GM19395 (cell line): ENCODE measurements around the gene KRTAP5-5.
"Not testable (repeated sequence)": the region's sequence is repeated elsewhere in the genome, so short reads cannot be mapped to it uniquely, and the experiment has no call there.

Source experiments
- ATAC-seq: cut with Tn5 transposase; IDR thresholded peaks from one replicate; pipeline ENCODE4 v1.9.1; 2021; ENCODE audit warnings: mild to moderate bottlenecking, moderate library complexity; ENCODE audit not compliant: unreplicated experiment

Gene KRTAP5-5, protein sequence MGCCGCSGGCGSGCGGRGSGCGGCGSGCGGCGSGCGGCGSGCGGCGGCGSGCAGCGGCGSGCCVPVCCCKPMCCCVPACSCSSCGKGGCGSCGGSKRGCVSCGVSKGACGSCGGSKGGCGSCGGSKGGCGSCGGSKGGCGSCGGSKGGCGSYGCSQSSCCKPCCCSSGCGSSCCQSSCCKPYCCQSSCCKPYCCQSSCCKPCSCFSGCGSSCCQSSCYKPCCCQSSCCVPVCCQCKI

GRCh38 chr11:1629326-1630185 is at the start of gene KRTAP5-5:
TSS of gene KRTAP5-5 (plus strand) at chr11:1629775. CDS start at chr11:1629841, 66 bp downstream.
- ATAC-seq: no peak

GRCh38 chr11:1581976-1582375 is 47.6 kb upstream of the KRTAP5-5 start:
- no peak for ATAC-seq

- ATAC-seq: not testable (repeated sequence)
Observed at GRCh38 chr11:1582909-1583308, 46.7 kb upstream of the KRTAP5-5 start.

DNA sequence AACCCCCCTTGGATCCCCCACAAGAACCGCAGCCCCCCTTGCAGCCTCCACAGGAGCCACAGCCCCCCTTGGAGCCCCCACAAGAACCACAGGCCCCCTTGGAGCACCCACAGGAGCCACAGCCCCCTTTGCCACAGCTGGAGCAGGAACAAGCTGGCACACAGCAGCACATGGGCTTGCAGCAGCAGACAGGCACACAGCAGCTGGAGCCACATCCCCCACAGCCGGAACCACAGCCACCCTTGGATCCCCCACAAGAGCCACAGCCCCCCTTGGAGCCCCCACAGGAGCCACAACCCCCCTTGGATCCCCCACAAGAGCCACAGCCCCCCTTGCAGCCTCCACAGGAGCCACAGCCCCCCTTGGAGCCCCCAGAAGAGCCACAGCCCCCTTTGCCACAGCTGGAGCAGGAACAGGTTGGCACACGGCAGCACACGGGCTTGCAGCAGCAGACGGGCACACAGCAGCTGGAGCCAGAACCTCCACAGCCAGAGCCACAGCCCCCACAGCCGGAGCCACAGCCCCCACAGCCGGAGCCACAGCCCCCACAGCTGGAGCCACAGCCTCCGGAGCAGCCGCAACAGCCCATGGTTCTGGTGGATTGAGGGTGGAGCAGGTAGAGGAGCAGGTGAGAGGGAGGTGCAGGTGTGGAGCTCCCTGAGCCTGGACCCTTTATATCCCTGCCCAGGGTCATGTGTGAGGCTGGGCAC is 44.8 kb upstream of the KRTAP5-5 start, which contains the start of gene KRTAP5-1:
TSS of gene KRTAP5-1 (minus strand) at position 623 of the 710 bp plus-strand sequence. CDS start at position 589, 34 bp downstream.
- not testable (repeated sequence) for ATAC-seq

DNA sequence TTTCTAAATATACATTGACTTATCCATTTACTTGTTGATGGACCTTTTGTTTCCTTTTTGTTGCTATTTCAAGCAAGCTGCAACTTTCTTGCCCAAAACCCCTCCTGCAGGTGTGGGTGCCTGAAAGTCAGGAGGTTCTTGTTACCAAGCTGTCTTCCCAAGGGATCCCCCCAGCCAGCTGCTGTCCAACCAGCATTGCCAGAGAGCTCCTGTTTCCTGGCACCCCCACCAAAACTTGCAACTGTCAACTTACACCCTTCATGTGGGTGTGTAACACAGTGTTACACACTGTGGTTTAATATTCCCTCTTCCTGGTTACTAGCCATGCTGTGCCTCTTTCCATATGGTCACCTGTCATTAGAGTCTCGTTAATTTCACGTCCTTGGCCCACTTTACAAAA is 42.9 kb upstream of the KRTAP5-5 start:
- no peak for ATAC-seq

DNA sequence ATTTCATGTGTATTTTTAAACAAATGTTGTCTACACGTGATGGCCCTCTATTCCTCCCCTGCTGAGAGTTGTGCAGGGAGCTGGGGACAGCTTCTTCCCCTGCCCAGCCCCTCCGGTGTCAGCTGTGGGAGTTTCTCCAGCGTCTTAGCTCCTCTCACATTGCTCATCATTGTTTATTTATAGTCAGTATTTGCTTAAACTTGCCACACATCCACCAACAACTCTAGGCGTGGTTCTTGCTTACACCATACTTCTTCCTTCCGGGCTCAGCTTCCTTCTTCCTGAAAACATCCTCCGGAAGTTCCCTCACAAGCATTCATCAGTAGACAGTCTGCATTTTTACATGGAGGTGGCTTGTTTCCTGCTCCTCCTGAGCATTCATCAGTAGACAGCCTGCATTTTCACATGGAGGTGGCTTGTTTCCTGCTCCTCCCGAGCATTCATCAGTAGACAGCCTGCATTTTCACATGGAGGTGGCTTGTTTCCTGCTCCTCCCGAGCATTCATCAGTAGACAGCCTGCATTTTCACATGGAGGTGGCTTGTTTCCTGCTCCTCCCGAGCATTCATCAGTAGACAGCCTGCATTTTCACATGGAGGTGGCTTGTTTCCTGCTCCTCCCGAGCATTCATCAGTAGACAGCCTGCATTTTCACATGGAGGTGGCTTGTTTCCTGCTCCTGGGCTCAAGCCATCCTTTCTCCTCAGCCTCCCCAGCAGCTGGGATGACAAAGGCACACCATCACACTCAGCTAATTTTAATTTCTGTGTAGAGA is 40.2 kb upstream of the KRTAP5-5 start:
- ATAC-seq: not testable (repeated sequence)

GRCh38 chr11:1589996-1590395 is 39.6 kb upstream of the KRTAP5-5 start:
- no peak for ATAC-seq

- ATAC-seq: no peak
Observed at GRCh38 chr11:1592628-1593027, 36.9 kb upstream of the KRTAP5-5 start.

DNA sequence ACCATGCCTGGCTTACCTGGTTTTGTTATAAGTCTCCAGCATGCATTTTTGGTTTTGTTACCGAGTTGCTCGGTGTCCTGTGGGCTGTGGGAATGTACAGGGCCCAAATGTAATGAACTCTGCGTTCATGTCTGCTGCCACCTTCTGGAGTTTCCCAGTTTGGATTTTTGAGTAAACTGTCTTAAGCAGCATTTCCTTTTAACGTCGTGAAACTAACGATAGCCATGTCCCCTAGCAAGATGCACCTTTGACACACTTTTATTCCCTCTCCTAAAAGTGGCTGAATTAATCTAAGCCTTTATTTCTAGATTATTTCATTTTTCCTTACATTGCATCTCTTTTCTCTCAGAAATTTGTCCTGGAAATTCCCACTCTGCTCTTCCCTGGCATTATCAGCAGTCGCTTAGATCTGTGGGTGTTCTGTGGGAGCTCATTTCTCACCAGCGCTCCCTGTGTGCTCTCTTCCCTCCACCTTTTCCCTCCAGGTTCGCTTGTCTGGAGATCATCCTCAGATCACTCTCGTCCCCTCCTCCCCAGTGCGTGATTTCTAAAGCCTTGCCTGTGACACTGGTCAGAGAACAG is 33.5 kb upstream of the KRTAP5-5 start:
- not testable (repeated sequence) for ATAC-seq

DNA sequence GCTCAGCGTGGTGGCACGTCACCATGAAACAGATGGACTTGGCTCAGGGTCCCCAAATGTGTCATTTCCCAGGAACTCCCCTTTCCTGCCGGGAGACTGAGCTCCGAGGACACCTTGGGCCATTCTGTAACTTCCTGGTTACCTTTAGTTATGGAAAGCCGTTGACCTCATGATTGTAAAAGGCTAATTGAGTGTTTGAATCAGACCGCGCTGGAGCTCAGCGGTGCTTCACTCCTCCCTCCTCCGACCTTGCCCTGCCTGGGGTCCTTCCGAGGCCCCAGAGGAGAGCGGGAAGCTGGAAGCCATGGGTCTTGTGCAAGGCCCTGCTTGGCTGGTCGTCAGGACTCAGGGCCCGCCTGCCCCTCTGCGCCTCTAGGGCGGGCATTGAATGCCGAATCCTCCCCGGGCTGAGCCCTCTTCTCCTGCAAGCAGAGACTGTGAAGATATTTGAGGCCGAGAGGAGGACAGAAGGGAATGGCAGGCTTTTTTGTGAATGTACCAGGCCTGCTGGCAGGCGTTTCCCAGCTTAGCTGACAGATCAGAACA is 32.9 kb upstream of the KRTAP5-5 start:
- not testable (repeated sequence) for ATAC-seq

GRCh38 chr11:1597331-1597993 is 32.1 kb upstream of the KRTAP5-5 start:
- no peak for ATAC-seq

DNA sequence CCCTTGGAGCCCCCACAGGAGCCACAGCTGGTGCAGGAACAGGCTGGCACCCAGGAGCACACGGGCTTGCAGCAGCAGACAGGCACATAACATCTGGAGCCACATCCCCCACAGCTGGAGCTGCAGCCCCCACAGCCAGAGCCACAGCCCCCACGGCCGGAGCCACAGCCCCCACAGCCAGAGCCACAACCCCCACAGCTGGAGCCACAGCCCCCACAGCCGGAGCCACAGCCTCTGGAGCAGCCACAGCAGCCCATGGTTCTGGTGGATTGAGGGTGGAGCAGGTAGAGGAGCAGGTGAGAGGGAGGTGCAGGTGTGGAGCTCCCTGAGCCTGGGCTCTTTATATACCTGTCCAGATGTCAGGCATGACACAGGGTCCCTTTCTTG is 31.6 kb upstream of the KRTAP5-5 start, which contains the start of gene KRTAP5-2:
TSS of gene KRTAP5-2 (minus strand) at position 301 of the 387 bp plus-strand sequence. CDS start at position 257, 44 bp downstream.
- no peak for ATAC-seq

DNA sequence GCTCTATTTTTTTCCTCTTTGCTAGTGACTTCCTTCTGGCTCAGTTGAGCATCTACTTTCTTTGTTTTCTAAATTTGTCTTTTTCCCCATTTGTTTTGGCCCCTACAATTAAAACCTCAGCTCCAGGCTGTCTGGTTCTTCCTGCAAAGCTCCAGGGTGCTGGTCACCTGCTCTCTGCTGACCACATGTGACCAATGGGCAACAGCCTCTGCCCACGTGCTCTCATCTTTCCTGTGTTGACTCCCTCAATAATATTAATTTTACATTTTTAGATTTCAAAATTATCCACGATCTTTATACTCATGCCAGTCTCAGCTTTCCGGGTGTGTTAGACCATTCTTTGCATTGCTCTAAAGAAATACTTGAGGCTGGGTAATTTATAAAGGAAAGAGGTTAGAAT is 31.2 kb upstream of the KRTAP5-5 start:
- not testable (repeated sequence) for ATAC-seq

GRCh38 chr11:1598816-1599215 is 30.8 kb upstream of the KRTAP5-5 start:
- no peak for ATAC-seq

DNA sequence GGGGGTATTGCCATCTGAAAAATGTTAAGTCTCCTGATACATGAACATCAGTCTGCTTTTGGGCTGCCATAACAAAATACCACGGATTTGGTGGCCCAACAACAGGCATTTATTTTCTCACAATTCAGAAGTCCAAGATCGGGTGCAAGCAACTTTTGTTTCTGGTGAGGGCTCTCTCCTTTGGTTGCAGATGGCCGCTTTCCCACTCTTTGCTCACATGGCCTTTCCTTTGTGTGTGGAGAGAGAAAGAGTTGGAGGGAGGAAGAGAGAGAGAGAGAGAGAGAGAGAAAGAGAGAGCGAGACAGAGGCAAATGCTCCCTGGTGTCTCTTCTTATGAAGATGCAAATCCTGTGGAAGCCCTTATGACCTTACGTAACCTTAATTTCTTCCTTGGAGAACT is 28.9 kb upstream of the KRTAP5-5 start:
- ATAC-seq: no peak

GRCh38 chr11:1601663-1602062 is 27.9 kb upstream of the KRTAP5-5 start:
- ATAC-seq: not testable (repeated sequence)

DNA sequence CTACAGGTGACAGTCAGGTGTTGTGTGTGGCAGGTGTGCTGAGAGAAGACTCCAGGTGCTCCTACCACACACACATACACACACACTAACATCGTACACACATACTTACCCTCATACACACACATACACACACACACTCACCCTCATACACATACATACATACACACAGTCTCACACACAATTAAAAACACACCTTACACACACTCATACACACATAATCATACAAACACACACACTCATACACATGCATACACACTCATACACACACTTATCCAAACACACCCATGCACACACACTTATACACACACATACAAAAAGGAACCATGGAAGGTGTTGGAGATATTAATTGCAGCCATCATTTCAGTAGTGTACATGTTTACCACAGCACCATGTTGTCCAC is 25.9 kb upstream of the KRTAP5-5 start:
- no peak for ATAC-seq

DNA sequence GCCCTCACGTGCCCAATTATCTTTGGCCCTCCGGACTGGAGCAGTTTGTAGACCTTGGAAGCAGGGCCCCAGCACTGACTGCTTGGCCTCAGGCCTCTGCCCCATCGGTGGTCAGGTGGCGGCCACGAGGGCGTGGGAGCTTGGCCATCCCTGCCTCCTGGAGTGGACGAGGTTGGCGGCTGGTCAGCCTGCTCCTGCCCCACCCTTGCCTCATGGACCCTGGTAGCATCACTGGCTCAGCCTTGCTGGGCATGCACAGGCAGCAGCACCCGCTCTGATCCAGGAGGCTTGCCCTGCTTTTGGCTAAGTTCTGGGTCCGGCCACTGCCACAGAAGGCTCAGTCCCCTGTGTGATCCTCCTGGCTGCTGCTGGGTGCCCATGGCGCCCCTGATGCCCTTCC is 25.4 kb upstream of the KRTAP5-5 start:
- no peak for ATAC-seq

- no peak for ATAC-seq
Observed at GRCh38 chr11:1604711-1605110, 24.9 kb upstream of the KRTAP5-5 start.
